HCEC 1CT (cell line): ENCODE data around the gene CLCN4.

Source experiments
- DNase-seq: peaks from one replicate; pipeline ENCODE4 v3.0.0-alpha.2; 2017

Gene CLCN4

GRCh38 chrX:10169175-10169574 lies 12.4 kb downstream of the CLCN4 start:
- DNase-seq, result no peak

GRCh38 chrX:10171249-10171648 lies 14.5 kb downstream of the CLCN4 start:
- DNase-seq, result no peak

GRCh38 chrX:10172877-10173276 lies 16.1 kb downstream of the CLCN4 start:
- DNase-seq, result no peak

- peak; percentile 82 for DNase-seq
Measured at GRCh38 chrX:10173331-10173900, 16.6 kb downstream of the CLCN4 start.

- DNase-seq, result no peak
Measured at GRCh38 chrX:10174051-10174450, 17.3 kb downstream of the CLCN4 start.

GRCh38 chrX:10174810-10175209 lies 18.0 kb downstream of the CLCN4 start:
- peak; percentile 23 for DNase-seq

- DNase-seq, result peak; percentile 55
Measured at GRCh38 chrX:10175319-10175871, 18.6 kb downstream of the CLCN4 start.

- no peak for DNase-seq
Measured at GRCh38 chrX:10176121-10177003, 19.6 kb downstream of the CLCN4 start.

- no peak for DNase-seq
Measured at GRCh38 chrX:10177004-10177396, 20.2 kb downstream of the CLCN4 start.

GRCh38 chrX:10177601-10178000 lies 20.8 kb downstream of the CLCN4 start:
- DNase-seq, result peak; percentile 16

GRCh38 chrX:10178866-10179463 lies 22.2 kb downstream of the CLCN4 start:
- DNase-seq, result no peak

- no peak for DNase-seq
Measured at GRCh38 chrX:10183760-10184159, 27.0 kb downstream of the CLCN4 start.

GRCh38 chrX:10184411-10184810 lies 27.6 kb downstream of the CLCN4 start:
- DNase-seq, result no peak

- no peak for DNase-seq
Measured at GRCh38 chrX:10186355-10186754, 29.6 kb downstream of the CLCN4 start.

GRCh38 chrX:10187421-10187820 lies 30.6 kb downstream of the CLCN4 start:
- DNase-seq, result no peak

- peak; percentile 33 for DNase-seq
Measured at GRCh38 chrX:10189317-10190268, 32.8 kb downstream of the CLCN4 start.

GRCh38 chrX:10190367-10190766 lies 33.6 kb downstream of the CLCN4 start:
- DNase-seq, result peak; percentile 67

- no peak for DNase-seq
Measured at GRCh38 chrX:10193587-10193986, 36.8 kb downstream of the CLCN4 start.

GRCh38 chrX:10195425-10195824 lies 38.6 kb downstream of the CLCN4 start:
- no peak for DNase-seq

GRCh38 chrX:10195947-10196346 lies 39.2 kb downstream of the CLCN4 start:
- no peak for DNase-seq

- peak; percentile 3 for DNase-seq
Measured at GRCh38 chrX:10197279-10198210, 40.8 kb downstream of the CLCN4 start.
